T-helper 1 cell treated with Interleukin-12 subunit alpha and Interleukin-12 subunit beta and Interleukin-4 antibody, amounts not matched to agents 30 ng/mL and 1 ng/mL, for 36 hours (primary cell): ENCODE data around the gene PDE7B. TPM values are rescaled to one million over a fixed set of nuclear protein-coding genes. Genes with fewer than 3 reads are reported as not detected.

ENCODE experiments used
- intact Hi-C: fragments of 100-400 bp; cut with micrococcal nuclease; formaldehyde crosslinking; loops from one replicate; pipeline ENCODE4 v1.15.1; 2024
- total RNA-seq: library from RNA; stranded (reverse); gene quantifications from 2 replicates; pipeline ENCODE4 v1.2.3, GENCODE V29; 2022

PDE7B gene
- 7.1 and 8.4 TPM in 2 replicates for total RNA-seq

GRCh38 chr6:135851442-135852271 is at the start of gene PDE7B:
Gene PDE7B, plus strand, starts transcription at chr6:135851701.
- intact Hi-C loops: loop anchor here (1.0 to 5.0 kb wide), 4 partner anchors 29 to 315 kb away; no protein-coding TSS in a partner anchor

- intact Hi-C loops: no loop called here
Observed at GRCh38 chr6:135801755-135802465, 49.6 kb upstream of the PDE7B start.

- intact Hi-C loops: no loop called here
Observed at GRCh38 chr6:135810486-135810885, 41.0 kb upstream of the PDE7B start.

- intact Hi-C loops: no loop called here
Observed at GRCh38 chr6:135811170-135811569, 40.3 kb upstream of the PDE7B start.

GRCh38 chr6:135811644-135812526 is 39.6 kb upstream of the PDE7B start:
- intact Hi-C loops: no loop called here

GRCh38 chr6:135813401-135813800 is 38.1 kb upstream of the PDE7B start:
- intact Hi-C loops: no loop called here

- intact Hi-C loops: no loop called here
Observed at GRCh38 chr6:135814043-135814442, 37.5 kb upstream of the PDE7B start.

GRCh38 chr6:135815216-135815615 is 36.3 kb upstream of the PDE7B start:
- intact Hi-C loops: no loop called here

- intact Hi-C loops: no loop called here
Observed at GRCh38 chr6:135817035-135817434, 34.5 kb upstream of the PDE7B start.

GRCh38 chr6:135819665-135820064 is 31.8 kb upstream of the PDE7B start:
- intact Hi-C loops: no loop called here

- intact Hi-C loops: no loop called here
Observed at GRCh38 chr6:135820340-135820739, 31.2 kb upstream of the PDE7B start.

GRCh38 chr6:135823851-135824250 is 27.6 kb upstream of the PDE7B start:
- intact Hi-C loops: no loop called here

GRCh38 chr6:135826236-135826804 is 25.2 kb upstream of the PDE7B start:
- intact Hi-C loops: no loop called here

GRCh38 chr6:135828021-135828420 is 23.5 kb upstream of the PDE7B start:
- intact Hi-C loops: no loop called here

GRCh38 chr6:135830452-135830881 is 21.0 kb upstream of the PDE7B start:
- intact Hi-C loops: no loop called here

GRCh38 chr6:135831016-135831415 is 20.5 kb upstream of the PDE7B start:
- intact Hi-C loops: no loop called here

GRCh38 chr6:135832166-135832565 is 19.3 kb upstream of the PDE7B start:
- intact Hi-C loops: no loop called here

- intact Hi-C loops: no loop called here
Observed at GRCh38 chr6:135833771-135834170, 17.7 kb upstream of the PDE7B start.

- intact Hi-C loops: no loop called here
Observed at GRCh38 chr6:135837735-135838449, 13.6 kb upstream of the PDE7B start.

GRCh38 chr6:135839121-135839520 is 12.4 kb upstream of the PDE7B start:
- intact Hi-C loops: no loop called here
